HepG2 (cell line): Measurements from ENCODE around the gene RFTN1.

ENCODE experiments used
- FOXP1 ChIP-seq, 2 experiments: fragments of 450-650 bp in 1 of 2; IDR thresholded peaks; 2 replicates each; pipeline ENCODE4 v1.6.1; 2017 to 2018; ENCODE audit warnings: antibody characterized with exemption in 1 of 2
- HMG20B ChIP-seq: conservative IDR thresholded peaks from 2 replicates; pipeline ENCODE4 v1.6.1; 2016; ENCODE audit warnings: missing genetic modification reagents, missing compliant biosample characterization
- POLR2AphosphoS5 ChIP-seq: IDR thresholded peaks from 2 replicates; pipeline ENCODE4 v1.6.1; 2012; ENCODE audit warnings: low read depth, low read length
- RAD21 ChIP-seq: fragments of 450-650 bp; formaldehyde crosslinking; IDR thresholded peaks from 2 replicates; pipeline ENCODE4 v1.5.0; 2020; ENCODE audit warnings: mild to moderate bottlenecking
- SMAD3 ChIP-seq: sonication (generic); formaldehyde crosslinking; IDR thresholded peaks from 2 replicates; pipeline ENCODE4 v1.4.0; 2020; ENCODE audit warnings: missing genetic modification reagents
- SMC3 ChIP-seq: IDR thresholded peaks from 2 replicates; pipeline ENCODE4 v1.6.1; 2011; ENCODE audit warnings: low read length, improper control_type of control experiment
- ZC3H4 ChIP-seq: sonication (generic); formaldehyde crosslinking; IDR thresholded peaks from 2 replicates; pipeline ENCODE4 v1.4.0; 2020; ENCODE audit warnings: missing genetic modification reagents, borderline replicate concordance
- ZFX ChIP-seq: sonication (generic); formaldehyde crosslinking; IDR thresholded peaks from 2 replicates; pipeline ENCODE4 v1.4.0; 2020; ENCODE audit warnings: mild to moderate bottlenecking, low read depth, missing genetic modification reagents, moderate library complexity
- TF ChIP-seq, protein P1 (sequence below): sonication (generic); formaldehyde crosslinking; IDR thresholded peaks from 2 replicates; pipeline ENCODE4 v1.8.0; 2022; ENCODE audit warnings: mild to moderate bottlenecking, missing genetic modification reagents; ENCODE audit not compliant: insufficient replicate concordance
- TF ChIP-seq, protein P2 (sequence below), 2 experiments: sonication (generic) in 1 of 2; formaldehyde crosslinking in 1 of 2; IDR thresholded peaks; 2 replicates each; pipeline versions ENCODE4 v1.4.0 to v1.6.1; 2018 to 2020; ENCODE audit warnings: missing genetic modification reagents in 2 of 2, borderline replicate concordance in 1 of 2, low read depth in 1 of 2, mild to moderate bottlenecking in 1 of 2, missing biosample characterization in 1 of 2
- TF ChIP-seq, protein P3 (sequence below): sonication (generic); formaldehyde crosslinking; IDR thresholded peaks from 2 replicates; pipeline ENCODE4 v1.5.0; 2020; ENCODE audit warnings: missing genetic modification reagents

DNA sequence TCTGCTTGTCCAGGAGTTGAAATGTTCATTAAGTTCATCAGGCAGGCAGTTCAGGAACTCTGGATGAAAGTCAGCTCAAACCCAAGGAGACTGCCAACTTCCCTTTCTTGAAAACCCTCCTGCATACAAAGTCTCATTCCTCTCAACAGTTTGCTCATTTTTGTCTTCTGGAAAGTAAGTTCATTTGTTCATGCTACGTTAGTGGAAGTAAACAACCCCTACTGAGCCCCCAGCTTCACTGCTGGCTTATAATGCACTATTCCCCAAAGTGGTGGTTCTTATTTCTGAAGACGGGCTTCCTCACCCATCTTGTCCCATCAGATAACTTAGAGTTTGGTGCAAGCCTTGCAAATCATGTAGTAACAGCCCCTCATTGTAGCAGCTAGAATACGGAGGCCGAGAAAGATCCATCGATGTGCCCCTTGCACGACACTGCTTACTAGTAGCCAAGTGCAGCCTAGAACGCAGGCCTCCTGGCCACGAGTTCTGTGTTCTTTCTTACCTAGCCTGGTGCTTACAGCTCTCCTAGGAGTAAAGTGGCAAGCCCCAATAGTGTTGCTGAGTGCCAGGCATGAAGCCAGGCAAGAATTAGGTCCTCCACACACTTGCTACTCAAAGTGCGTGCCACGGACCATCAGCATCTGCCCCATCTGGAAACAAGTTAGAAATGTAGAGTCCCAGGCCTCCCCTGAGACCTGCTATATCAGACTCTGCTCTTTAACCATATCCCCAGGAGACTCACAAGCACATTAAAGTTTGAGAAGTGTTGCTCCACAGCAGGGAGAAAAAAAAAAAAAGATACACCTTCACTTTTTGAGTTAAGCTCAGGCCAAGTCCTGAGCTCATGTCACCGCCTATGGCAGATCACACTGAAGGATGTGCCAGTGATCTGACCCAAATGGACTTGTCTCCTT, 82.5 kb downstream of the RFTN1 start:
- TF ChIP-seq, protein P1, sequence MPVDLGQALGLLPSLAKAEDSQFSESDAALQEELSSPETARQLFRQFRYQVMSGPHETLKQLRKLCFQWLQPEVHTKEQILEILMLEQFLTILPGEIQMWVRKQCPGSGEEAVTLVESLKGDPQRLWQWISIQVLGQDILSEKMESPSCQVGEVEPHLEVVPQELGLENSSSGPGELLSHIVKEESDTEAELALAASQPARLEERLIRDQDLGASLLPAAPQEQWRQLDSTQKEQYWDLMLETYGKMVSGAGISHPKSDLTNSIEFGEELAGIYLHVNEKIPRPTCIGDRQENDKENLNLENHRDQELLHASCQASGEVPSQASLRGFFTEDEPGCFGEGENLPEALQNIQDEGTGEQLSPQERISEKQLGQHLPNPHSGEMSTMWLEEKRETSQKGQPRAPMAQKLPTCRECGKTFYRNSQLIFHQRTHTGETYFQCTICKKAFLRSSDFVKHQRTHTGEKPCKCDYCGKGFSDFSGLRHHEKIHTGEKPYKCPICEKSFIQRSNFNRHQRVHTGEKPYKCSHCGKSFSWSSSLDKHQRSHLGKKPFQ (CRISPR knock-in tag) = no peak
- TF ChIP-seq ZFX (CRISPR knock-in tag) = no peak
- TF ChIP-seq, protein P2, sequence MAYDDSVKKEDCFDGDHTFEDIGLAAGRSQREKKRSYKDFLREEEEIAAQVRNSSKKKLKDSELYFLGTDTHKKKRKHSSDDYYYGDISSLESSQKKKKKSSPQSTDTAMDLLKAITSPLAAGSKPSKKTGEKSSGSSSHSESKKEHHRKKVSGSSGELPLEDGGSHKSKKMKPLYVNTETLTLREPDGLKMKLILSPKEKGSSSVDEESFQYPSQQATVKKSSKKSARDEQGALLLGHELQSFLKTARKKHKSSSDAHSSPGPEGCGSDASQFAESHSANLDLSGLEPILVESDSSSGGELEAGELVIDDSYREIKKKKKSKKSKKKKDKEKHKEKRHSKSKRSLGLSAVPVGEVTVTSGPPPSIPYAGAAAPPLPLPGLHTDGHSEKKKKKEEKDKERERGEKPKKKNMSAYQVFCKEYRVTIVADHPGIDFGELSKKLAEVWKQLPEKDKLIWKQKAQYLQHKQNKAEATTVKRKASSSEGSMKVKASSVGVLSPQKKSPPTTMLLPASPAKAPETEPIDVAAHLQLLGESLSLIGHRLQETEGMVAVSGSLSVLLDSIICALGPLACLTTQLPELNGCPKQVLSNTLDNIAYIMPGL (CRISPR knock-in tag; IDR thresholded peaks at IDR 0.05; ENCODE audit: borderline replicate concordance in 1 of 2, low read depth in 1 of 2) = no peak
- TF ChIP-seq SMC3 = no peak
- TF ChIP-seq, protein P3, sequence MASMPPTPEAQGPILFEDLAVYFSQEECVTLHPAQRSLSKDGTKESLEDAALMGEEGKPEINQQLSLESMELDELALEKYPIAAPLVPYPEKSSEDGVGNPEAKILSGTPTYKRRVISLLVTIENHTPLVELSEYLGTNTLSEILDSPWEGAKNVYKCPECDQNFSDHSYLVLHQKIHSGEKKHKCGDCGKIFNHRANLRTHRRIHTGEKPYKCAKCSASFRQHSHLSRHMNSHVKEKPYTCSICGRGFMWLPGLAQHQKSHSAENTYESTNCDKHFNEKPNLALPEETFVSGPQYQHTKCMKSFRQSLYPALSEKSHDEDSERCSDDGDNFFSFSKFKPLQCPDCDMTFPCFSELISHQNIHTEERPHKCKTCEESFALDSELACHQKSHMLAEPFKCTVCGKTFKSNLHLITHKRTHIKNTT (CRISPR knock-in tag) = no peak
- no peak for TF ChIP-seq HMG20B (CRISPR knock-in tag)
- TF ChIP-seq ZC3H4 (CRISPR knock-in tag) = no peak
- TF ChIP-seq FOXP1 (IDR thresholded peaks at IDR 0.05) = no peak
- TF ChIP-seq FOXP1 (CRISPR knock-in tag; IDR thresholded peaks at IDR 0.05) = no peak
- TF ChIP-seq RAD21 (CRISPR knock-in tag) = no peak
- TF ChIP-seq SMAD3 = no peak
- TF ChIP-seq POLR2AphosphoS5 = no peak
